HG03521 (cell line): ENCODE measurements around the gene RABGAP1L.
"Not testable (repeated sequence)": the region's sequence is repeated elsewhere in the genome, so short reads cannot be mapped to it uniquely, and the experiment has no call there.

Source experiments
- ATAC-seq: cut with Tn5 transposase; IDR thresholded peaks from one replicate; pipeline ENCODE4 v1.9.1; 2021; ENCODE audit warnings: mild to moderate bottlenecking, moderate library complexity; ENCODE audit not compliant: unreplicated experiment

Gene RABGAP1L

DNA sequence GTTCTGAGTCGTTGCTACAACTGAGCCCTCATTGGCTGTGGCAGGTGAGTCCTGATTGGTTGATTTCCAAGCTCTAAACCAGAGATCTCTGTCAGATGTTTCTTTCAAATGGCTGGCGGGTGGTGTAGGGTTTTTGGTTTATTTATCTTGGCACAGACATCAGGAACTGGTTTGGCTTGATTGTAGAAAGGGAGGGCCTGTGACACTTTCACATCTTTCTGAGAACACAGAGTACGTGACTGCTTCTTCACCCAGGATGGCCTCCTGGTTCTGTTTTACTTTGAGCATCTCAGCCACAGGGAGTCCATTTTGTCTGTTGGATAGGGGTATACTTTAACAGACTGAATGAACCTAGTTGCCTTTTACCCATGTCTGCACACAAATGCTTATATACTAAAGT is 199.0 kb downstream of the RABGAP1L start:
- no peak for ATAC-seq

DNA sequence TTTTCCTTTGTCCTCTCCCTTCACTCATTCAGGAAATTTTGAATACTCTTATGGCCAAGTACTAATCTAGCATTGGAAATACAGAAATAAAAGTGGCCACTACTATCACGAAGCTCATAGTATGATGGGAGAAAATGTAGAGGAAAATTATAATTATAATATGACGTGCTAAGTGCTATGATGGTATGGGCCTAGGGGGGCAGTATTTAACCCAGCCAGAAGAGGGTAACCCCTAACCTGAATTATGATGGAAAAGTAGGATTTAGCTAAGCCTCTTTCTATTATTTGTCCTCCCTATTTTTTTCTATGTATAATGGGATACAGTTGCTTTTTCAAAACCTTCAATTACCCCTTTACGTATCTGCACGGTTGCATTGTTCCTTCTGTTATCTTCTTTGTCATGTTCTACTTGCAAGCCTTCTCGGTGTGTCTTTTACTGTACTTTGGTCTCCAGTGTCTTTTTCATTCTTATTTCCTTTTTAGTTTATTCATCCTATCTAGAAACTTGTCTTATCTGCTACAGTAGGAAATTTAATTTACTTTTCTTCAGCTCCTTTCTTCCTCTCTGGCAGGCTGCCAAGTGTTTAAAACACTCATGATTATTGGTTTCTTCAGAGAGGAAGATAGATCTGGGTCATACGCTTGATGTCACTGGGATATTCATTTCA is 199.6 kb downstream of the RABGAP1L start:
- ATAC-seq, result no peak

DNA sequence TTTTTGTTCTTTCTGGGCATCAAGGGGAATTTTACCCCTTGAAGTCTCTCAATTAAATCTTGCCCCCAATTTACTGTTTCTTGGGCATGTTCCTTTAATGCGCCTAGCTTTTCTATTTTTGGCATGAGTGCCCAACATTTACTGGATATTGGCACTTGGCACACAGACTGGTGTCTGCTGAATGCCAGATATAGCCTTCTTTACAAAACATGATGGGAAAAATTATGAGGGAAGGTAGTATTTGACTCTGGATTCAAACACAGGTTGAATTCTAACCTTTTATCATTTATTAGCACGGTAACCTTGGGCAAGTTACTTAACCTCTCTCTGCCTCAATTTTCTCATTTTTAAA is 200.1 kb downstream of the RABGAP1L start:
- no peak for ATAC-seq

- no peak for ATAC-seq
These were observed 205.8 kb downstream of the RABGAP1L start for GRCh38 chr1:174364996-174365736.

DNA sequence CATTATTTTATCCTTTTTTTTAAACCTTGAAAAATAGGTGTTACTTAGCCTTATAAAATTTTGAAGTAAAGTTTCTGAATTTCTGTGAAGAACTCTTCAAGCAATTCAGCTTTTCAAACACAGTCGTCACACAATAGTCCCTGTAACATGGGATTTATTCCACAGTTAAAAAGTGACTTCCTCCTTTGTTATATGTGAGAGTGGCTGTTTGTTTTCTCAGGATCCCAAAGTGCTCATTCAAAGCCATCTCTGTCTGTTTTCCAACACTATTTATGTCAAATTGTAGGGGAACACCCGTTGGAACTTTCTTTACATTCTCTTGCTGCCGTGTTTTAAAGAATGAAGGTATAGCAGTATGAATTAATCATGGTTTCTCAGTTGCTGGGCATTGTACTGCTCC is 207.6 kb downstream of the RABGAP1L start:
- ATAC-seq, result no peak

- no peak for ATAC-seq
These were observed 208.6 kb downstream of the RABGAP1L start for GRCh38 chr1:174367892-174368291.

DNA sequence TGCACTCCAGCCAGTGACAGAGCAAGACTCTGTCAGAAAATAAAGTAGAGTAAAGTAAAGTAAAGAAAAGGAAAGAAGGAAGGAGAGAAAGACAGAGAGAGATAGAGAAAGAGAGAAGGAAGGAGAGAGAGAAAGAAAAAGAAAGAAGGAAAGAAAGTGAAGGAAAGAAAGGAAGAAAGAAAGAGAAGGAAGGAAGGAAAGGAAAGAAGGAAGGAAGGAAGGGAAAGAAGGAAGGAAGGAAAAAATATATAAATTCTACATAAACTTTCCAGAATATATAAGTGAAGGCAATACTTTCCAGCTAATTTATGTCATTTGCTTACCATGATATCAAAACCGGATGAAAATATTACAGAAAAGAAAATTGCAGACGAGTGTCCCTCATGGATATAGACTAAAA is 216.7 kb downstream of the RABGAP1L start:
- ATAC-seq, result no peak

- no peak for ATAC-seq
These were observed 232.4 kb downstream of the RABGAP1L start for GRCh38 chr1:174391716-174392115.

GRCh38 chr1:174393885-174394284 is 234.6 kb downstream of the RABGAP1L start:
- ATAC-seq, result no peak

DNA sequence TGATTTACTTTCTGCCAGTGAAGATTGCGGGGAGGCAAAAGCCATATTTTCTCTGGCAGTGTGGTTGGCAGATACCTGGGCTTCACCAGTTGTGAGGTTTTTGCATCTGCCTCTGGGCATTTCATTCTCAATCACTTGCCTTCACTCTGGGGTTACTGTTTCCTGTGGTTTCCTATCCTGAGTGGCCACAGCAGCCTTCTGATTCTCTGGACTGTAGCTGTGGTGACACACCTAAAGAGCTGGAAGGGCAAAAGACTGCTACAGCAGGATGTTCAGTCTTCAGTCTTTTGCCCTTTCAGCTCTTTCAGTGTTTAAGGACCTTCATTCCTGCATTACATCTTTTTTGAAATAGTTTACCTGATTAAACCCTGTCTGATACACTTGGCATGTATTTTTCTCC is 237.9 kb downstream of the RABGAP1L start:
- ATAC-seq, result no peak

DNA sequence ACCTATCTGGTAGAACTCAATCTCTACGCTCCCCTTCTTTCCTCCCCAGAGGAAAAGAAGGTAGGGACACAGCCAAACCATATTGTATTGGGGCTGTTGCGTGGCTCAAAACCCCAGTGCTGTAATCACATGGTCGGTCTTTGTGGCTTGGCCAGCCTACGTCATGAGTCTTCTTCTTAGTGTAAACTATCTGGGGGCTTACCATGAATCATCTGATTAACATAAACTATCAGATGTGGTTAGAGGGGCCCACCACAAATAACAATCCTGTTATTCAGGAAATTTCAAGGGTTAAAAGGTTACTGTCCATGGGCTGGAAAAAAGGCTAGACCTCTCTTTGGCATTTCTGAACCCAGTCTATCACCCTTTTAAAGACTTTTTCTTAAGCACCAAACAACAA is 238.9 kb downstream of the RABGAP1L start:
- ATAC-seq, result no peak

DNA sequence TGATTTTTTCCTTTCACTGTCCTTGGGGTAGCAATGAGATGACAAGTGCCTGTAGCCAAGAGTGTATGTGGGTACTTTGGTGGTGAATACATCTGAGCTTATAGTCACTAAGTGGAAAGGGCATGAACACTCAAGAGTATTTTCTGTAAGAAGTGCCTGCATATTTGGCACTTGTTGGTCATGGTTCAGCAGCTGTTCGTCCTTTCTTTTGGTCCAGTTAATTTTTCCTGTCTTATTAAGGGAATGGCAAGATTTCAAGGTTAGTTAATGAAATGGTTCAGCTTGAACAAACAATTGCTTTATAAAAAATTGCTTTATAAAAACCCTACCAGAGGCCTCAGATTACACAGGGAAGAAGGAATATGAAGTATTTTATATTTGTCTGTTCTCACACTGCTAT is 239.9 kb downstream of the RABGAP1L start:
- no peak for ATAC-seq

- no peak for ATAC-seq
These were observed 241.8 kb downstream of the RABGAP1L start for GRCh38 chr1:174401075-174401474.

- no peak for ATAC-seq
These were observed 245.9 kb downstream of the RABGAP1L start for GRCh38 chr1:174405219-174405618.

- no peak for ATAC-seq
These were observed 247.1 kb downstream of the RABGAP1L start for GRCh38 chr1:174406421-174406820.

DNA sequence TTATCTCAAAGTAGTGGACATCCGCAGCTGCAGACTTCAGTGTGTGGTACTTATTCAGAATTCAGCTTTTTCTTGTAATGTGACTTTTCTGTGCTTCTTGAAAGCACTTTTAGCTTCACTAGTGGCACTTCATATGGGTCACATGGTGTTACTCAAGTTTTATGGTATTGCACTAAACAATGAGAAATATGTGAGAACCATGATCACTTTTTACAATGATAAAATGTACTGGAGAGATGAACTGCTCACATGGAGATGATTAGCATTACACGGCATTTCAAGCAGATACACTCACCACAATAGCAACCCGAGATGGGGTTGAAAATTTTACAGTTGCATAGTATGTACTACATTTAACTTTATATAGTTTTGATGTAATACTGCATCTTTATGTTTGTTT is 248.3 kb downstream of the RABGAP1L start:
- ATAC-seq, result no peak

DNA sequence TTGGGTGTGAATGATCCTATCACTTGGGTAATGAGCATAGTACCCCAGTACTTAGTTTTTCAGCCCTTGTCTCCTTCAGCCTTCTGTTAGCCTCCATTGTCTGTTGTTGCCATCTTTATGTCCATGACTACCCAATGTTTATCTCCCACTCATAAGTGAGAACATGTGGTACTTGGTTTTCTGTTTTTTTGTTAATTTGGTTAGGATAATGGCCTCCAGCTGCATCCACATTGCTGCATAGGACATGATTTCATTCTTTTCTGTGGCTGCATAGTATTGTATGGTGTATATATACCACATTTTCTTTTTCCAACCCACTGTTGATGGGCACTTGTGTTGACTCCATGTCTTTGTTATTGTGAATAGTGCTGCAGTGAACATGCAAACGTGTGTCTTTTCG is 248.8 kb downstream of the RABGAP1L start:
- ATAC-seq, result no peak

- ATAC-seq, result not testable (repeated sequence)
These were observed 250.5 kb downstream of the RABGAP1L start for GRCh38 chr1:174409801-174410200.

DNA sequence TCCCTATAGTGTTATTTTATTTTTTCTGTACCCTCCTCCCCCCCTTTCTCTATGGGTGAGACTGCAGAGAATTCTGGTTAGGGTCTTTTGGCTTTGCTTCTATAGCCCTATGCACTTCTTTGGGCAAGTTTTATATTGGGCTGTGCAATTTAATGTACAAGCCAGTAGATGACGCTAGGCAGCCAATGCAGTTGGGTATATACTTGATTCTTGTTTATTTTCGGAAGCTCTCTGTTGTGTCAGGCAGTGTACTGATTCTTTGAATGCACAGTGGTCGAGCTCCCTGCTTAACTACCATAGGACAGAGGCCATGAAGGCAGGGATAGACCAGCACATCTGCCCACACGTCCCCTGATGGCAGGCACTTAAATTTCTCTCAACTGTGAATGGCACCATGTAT is 254.3 kb downstream of the RABGAP1L start:
- no peak for ATAC-seq

GRCh38 chr1:174414203-174414602 is 254.9 kb downstream of the RABGAP1L start:
- ATAC-seq, result no peak

DNA sequence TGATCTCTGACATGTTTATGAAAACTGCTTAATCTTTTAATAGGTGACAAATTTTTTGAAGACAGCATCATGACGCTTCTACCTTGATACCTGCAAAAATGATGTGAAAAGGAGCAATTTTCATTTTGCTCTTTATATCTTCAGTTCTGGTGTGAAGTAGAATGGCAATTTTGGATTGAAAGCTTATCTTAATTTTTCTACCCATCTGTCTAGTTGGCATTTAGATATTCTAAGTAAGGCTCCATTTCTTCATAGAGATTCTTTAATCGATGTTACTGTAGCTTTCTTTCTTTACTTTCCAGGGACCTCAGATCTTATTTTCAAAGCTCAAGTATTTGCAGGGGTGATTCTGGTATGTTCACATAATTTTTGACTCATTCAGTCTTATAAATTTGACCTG is 256.2 kb downstream of the RABGAP1L start:
- no peak for ATAC-seq

DNA sequence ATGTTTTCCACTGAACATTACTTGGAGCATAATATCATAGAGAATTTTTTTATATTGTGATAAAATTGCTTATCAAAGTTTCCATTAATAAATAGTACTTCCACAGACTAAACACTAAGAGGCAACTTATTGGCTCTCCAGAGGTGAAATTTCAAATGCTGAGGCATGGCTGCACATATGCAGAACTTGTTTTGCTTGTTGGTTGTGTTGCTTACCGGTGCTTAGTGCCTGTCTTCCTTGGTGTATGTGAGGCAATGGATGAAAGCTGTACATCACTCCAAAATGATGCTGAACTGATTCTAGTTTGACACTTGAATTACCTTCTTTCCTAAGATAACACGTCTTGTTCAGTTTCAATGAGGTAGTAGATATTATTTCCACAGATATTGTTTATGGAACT is 258.6 kb downstream of the RABGAP1L start:
- no peak for ATAC-seq

DNA sequence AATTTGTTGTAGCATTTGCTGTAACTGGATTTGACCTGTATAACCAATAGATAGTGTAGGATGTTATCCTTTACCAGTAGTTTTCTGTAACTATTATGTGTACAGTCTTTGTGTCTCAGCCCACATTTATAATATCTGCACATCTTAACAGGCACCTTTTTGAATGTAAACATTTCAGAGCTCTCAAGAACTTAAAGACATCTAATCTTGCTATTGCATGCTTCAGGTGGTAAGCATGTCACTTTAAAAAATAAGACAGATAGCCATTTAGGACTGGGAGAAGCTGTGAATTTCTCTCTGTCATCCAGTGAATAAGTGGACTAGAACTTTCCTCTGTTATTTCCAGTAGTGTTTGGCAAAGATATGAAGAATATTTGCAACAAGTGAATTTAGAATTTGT is 265.8 kb downstream of the RABGAP1L start:
- no peak for ATAC-seq
